ENCODE results near the gene FOS.

Gene FOS

DNA sequence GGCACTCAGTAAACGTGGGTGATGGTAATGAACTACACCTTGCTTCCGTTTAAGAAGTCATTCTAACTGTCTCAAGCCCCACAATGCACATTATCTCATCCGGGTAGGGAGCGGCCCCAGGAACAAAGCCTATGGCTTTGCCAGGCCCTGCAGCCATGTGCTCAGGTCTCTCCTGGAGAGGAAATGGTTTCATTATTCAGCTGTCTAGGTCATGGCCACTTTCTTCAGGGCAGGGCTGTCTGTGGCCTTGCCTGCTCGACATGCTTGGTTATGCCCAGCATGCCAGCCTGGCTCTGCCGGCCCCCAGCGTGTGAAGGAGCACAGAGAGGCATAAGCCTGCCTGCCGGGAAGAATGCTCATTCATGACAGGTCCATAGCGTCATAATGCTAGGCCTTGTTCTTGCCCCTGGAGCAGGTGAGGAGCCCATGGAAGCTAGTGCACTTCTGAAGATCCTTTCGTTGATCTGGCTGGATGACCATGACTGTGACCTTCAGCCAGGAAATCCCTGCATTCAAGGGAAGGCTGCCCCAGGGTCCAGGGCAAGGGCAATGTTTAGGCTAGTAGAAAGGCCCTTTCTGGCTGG is 26.3 kb upstream of the FOS start:
- no peak for DNase-seq

- no peak for DNase-seq
These were observed 24.2 kb upstream of the FOS start for GRCh38 chr14:75254381-75254822.

GRCh38 chr14:75254901-75255584 is 23.6 kb upstream of the FOS start:
- DNase-seq = no peak

GRCh38 chr14:75258079-75258802 is 20.4 kb upstream of the FOS start:
- DNase-seq = no peak

DNA sequence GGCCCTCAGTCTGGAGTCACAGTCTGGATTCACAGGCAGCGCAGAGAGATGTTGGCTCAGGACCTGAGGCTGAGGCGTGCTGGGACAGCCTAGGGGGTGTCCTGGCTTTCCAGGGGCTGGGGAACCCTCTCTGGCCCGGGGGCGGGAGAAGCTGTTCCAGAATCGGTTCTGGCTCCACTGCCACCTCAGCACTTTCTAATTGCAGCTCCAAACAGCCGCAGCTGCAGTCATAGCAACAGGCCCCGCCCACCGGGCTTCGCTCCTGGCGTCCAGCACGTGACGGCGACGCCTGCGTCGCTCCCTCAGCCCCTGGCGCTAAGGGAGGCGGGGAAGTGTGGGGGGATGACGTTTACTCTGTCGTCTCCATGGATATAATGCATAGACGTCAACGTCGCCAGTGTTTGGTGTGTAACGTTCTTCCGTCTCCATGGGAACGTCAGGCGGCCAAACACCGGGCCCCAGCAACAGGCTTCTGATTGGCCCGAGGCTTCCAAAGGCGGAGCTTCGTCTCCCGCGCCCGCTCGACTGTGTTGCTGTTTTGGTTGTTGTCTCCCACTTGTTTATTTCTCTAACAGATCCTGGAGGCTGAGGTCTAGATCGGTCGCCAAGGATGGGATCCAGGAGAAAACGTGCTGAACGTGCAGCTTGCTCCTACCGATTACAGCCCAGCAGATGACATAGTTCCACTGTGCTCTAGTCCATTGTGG is 19.7 kb upstream of the FOS start:
- DNase-seq = peak; percentile 100

DNA sequence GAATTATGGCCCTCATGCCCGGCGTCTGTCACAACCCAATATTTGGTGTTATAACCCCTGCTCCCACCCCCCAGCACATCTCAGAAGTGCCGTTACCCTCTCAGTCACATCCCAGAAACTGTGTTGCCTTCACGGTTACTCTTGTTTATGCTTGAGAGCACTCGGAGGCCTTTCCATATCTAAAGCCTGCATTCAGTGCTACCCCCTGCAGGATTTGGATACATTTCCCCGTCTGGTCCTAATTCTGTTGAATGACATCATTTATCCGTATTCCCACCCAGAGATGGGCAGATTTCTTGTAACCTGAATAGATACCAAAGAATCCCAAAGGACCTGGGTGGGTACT is 19.1 kb upstream of the FOS start:
- no peak for DNase-seq

DNA sequence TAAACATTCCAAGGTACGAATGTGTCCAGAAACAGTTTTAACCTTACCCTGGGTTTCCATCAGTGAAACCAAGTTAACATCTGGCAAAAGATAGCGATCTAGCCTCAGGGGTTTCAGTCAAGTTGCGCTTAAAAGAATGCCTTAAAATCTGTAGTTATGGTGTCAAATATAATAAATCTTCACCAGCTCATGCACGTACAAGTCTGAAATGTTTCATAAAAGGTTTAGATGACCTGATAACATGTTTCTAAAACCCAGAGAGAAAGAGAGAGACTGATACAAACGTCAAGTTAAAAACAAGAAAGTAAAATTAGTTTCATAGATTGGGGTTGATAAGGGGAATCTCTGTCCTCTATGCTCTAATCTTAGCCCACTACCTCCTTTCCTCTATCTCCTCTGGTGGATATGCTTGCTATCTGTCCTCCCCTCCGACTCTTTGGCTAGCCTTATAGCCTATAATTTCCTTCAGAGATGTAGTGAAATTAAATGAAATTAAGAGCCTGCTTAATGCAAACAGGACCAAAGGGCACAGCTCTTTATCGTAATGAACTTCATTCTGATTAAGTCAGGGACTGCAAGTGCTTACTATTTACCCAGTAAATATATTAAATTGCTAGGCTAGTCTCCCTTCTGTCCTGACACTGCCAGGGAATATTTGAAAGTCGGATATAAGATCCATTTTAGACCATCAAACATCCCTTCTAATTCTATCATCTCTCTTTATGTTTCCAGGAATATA is 18.4 kb upstream of the FOS start:
- peak; percentile 19 for DNase-seq

GRCh38 chr14:75261820-75262219 is 16.8 kb upstream of the FOS start:
- no peak for DNase-seq

DNA sequence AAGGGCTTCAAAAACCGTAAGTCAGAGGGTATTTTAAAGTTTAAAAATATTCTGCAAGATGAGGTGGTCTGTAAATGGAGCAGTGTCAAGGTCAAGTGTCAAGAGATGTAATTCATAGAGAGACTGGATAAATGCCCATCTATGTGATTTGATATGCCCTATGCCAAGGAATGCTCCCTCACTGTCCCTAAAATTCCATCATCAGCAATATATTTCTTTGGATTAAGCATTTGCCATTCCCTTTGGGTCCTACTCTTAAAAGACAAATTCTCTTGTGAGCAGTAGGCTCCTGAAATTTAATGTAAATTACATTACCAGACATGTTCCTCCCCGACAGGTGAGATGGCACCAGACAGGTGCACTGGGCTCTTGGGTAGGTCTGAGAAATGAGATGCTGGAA is 16.0 kb upstream of the FOS start:
- no peak for DNase-seq

- DNase-seq = no peak
These were observed 14.6 kb upstream of the FOS start for GRCh38 chr14:75264036-75264435.

GRCh38 chr14:75267141-75267721 is 11.4 kb upstream of the FOS start:
- no peak for DNase-seq

- DNase-seq = no peak
These were observed 9.7 kb upstream of the FOS start for GRCh38 chr14:75268633-75269550.

GRCh38 chr14:75271514-75271913 is 7.1 kb upstream of the FOS start:
- no peak for DNase-seq

DNA sequence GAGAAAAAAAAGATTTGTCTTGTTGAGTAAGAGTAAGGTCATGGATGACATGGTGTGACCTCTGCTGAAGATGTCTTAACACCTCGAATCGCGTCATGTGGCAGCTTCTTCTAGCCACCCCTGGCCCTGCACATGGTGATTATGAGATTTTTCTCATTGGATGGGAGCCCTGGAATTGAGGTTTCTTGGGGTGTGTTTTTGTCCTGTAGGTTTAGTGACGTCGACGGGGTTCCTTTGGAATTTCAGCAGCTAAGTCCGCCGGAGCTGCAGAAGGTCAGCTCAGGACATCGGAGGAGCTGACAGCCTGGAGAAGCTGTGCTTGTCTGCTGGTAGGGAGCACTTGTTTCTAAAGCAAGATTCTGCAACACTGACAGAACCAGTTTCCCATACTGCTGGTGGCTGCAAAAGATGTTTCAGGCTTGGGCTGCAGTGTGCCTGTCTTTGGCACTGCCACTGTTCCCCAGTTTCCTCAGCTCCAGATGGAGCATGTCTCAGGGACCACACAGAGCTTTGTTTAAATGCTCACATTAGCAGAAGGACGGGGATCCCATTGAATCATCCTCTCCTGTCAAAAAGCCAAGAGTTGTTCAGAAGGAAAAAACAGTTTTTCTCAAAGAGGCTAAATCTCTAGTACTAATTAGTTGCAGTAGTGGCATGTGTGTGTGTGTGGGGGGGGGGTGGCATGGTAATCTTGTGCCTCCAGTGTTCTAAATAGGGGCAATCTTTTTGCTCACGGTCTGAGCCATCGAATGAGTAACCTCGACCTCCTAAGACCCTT is 5.2 kb upstream of the FOS start:
- DNase-seq = no peak

- no peak for DNase-seq
These were observed 4.4 kb upstream of the FOS start for GRCh38 chr14:75274050-75274898.

GRCh38 chr14:75274899-75275569 is 3.6 kb upstream of the FOS start:
- peak; percentile 92 for DNase-seq

DNA sequence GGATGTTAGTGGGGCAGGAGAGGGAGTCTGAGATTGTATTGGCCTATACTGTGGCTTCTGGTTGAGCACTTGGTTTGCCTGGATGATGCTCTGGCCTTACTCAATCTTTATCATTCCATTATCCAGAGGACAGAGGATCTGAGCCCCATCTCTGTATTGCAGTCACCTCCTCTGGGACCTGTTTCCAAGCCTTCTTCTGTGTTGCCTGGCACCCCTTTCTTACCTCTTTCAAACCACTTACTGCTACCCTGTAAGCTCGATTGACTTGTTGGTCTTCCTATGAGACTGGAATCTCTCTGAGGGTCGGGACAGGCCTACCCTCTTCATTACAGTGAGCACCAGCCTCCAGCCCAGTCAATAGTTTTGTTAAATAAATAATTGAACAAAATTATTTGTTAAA is 3.0 kb upstream of the FOS start:
- DNase-seq = no peak

DNA sequence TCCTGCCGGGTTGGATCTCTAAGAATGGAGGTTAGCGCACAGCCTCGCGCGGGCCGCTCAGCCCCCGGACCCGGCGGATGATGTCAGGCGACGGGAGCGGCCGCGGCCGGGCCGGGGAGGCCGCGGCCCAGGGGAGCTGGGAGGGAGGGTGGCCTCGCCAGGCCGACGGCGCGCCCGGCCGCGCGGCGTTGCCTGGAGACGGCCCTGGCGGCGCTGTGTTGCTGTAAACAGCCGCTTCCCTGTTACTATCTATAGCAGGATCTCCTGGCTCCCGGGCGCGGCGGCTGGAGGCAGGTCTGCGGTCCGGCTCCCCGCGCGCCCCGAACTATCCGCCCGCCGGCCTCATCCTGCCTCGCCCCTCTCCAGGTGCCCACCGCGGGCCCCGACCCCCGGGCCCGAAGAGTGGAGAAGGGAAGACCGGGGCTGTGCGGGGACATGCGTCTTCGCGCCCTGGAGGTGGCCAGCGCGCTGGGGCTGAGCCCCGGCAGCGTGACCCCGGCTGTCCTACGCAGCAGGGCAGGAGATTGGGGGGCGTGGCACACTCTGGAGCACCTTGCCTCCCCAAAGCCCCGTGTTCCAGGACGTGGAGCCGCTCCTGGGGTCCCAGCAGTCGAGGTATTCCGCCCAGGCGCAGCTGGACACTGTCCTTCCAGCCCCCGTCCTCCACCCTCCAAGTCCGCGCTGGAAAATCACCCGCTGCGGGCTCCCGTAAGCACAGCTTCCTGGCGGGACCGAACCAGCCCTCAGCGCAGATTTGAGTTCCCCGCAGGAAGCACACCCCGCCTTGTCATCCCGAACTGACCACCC is 1.4 kb upstream of the FOS start:
- DNase-seq = peak; percentile 85

Measured in central memory CD4-positive, alpha-beta T cell (primary cell).